PC-9 (cell line): ENCODE data around the gene MED13L. TPM values are rescaled to one million over a fixed set of nuclear protein-coding genes. Genes with fewer than 3 reads are reported as not detected.

Experiments
- BruUV-seq: library from RNA; stranded (reverse); fragments of 400-500 nt; replicated peaks from 2 replicates; lab custom pipeline; 2021; lab: Mats Ljungman, UMichigan
- CTCF ChIA-PET: fragments of 300-600 bp; sonication (Branson Sonifier 250); formaldehyde crosslinking; loops from one replicate; lab custom pipeline; 2022; ENCODE audit warnings: antibody characterized with exemption; lab: Charles Lee
- POLR2A ChIA-PET: fragments of 300-600 bp; sonication (Branson Sonifier 250); formaldehyde crosslinking; loops from one replicate; lab custom pipeline; 2022; ENCODE audit warnings: antibody characterized with exemption; ENCODE audit not compliant: unreplicated experiment; lab: Charles Lee
- DNase-seq, 2 experiments: peaks; one replicate each; pipeline versions ENCODE4 v3.0.0 to v3.0.0-alpha.2; 2015 to 2022; ENCODE audit warnings: mixed read lengths in 1 of 2
- H2AFZ ChIP-seq: fragments of 200-600 bp; sonication (generic); 2 replicates; pipeline ENCODE4 v1.8.1; 2017; ENCODE audit warnings: antibody characterized with exemption
- H3F3A ChIP-seq: fragments of 200-600 bp; sonication (generic); 2 replicates; pipeline ENCODE4 v1.8.1; 2017; ENCODE audit warnings: antibody characterized with exemption, mild to moderate bottlenecking, low read depth; ENCODE audit not compliant: insufficient read depth
- H3K27ac ChIP-seq: fragments of 200-600 bp; sonication (generic); 2 replicates; pipeline ENCODE4 v1.6.1; 2016; ENCODE audit warnings: mixed run types
- H3K27me3 ChIP-seq: fragments of 200-600 bp; sonication (generic); 2 replicates; pipeline ENCODE4 v1.6.1; 2016; ENCODE audit warnings: low read depth, mixed run types; ENCODE audit not compliant: insufficient read depth
- H3K36me3 ChIP-seq: fragments of 200-600 bp; sonication (generic); 2 replicates; pipeline ENCODE4 v1.6.1; 2016; ENCODE audit warnings: low read depth, mixed run types
- H3K4me1 ChIP-seq: fragments of 200-600 bp; sonication (generic); replicated peaks from 2 replicates; pipeline ENCODE4 v1.6.1; 2016; ENCODE audit warnings: mixed run types; ENCODE audit not compliant: insufficient read depth
- H3K4me2 ChIP-seq: fragments of 200-600 bp; sonication (generic); 2 replicates; pipeline ENCODE4 v1.6.1; 2017; ENCODE audit warnings: mixed run types
- H3K4me3 ChIP-seq: fragments of 200-600 bp; sonication (generic); 2 replicates; pipeline ENCODE4 v1.6.1; 2016; ENCODE audit warnings: mixed run types
- H3K79me2 ChIP-seq: fragments of 200-600 bp; sonication (generic); 2 replicates; pipeline ENCODE4 v1.6.1; 2017; ENCODE audit warnings: low read depth, mixed run types
- H3K9me2 ChIP-seq: fragments of 200-600 bp; sonication (generic); 2 replicates; pipeline ENCODE4 v1.8.1; 2017; ENCODE audit warnings: mild to moderate bottlenecking; ENCODE audit not compliant: insufficient read depth
- H3K9me3 ChIP-seq: fragments of 200-600 bp; sonication (generic); 2 replicates; pipeline ENCODE4 v1.8.1; 2016; ENCODE audit warnings: low read depth; ENCODE audit not compliant: insufficient read depth
- H4K20me1 ChIP-seq: fragments of 200-600 bp; sonication (generic); 2 replicates; pipeline ENCODE4 v1.8.1; 2017; ENCODE audit not compliant: insufficient read depth
- EZH2 ChIP-seq: fragments of 200-600 bp; sonication (generic); IDR thresholded peaks from 2 replicates; pipeline ENCODE4 v1.8.0; 2017; ENCODE audit warnings: antibody characterized with exemption, low read depth
- intact Hi-C: fragments of 100-400 bp; cut with micrococcal nuclease; formaldehyde crosslinking; loops from one replicate; pipeline ENCODE4 v1.10.0; 2022; ENCODE audit not compliant: unreplicated experiment
- total RNA-seq: library from RNA; stranded (reverse); gene quantifications from 2 replicates; pipeline ENCODE4 v1.2.3, GENCODE V29; 2021
- TF ChIP-seq, protein P1 (sequence below): fragments of 200-600 bp; sonication (generic); conservative IDR thresholded peaks from 2 replicates; pipeline ENCODE4 v1.6.1; 2017; ENCODE audit warnings: mixed run types, antibody characterized with exemption, mild to moderate bottlenecking, moderate library complexity

The MED13L gene
- total RNA-seq, 1 experiment from 2014 or later = 89.5 TPM

DNA sequence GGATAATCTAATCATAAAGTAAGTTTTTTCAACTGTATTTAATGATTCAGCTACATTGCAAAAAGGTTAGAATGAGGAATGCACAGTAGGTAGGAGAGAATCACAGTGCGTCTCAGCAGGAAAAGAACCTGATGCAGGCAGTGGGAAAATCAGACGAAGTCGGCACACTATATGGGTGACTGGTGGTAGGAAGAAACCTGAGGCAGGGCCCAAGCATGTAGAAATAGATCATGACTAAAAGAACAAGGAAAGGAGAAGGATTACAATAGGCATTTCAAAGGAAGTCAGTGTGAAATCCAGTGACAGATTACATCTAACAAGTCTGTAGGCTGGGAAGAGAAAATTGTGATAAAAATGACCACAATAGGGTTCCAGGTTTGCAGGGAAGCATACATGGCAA, 267.0 kb downstream of the MED13L start:
- BruUV-seq = no TSS peak
- Histone ChIP-seq H3K9me2 (no peaks in the 10 kb centered on the region), H3K4me3 (no peak overlapping the region), H3K9me3 (no peaks in the 10 kb centered on the region), H3K79me2 (no peaks in the 10 kb centered on the region), H2AFZ (no peak overlapping the region), H3K27me3 (no peaks in the 10 kb centered on the region), H3K36me3 (peaks cover 12% of the 10 kb centered on the region; the same call in 1 of the 2 replicates), H3F3A (no peaks in the 10 kb centered on the region), H3K27ac (no peak overlapping the region), H3K4me2 (no peak overlapping the region), H3K4me1 (no peaks in the 10 kb centered on the region), H4K20me1 (peaks cover 5% of the 10 kb centered on the region; the same call in 1 of the 2 replicates)
- intact Hi-C loops = loop anchor here (10.0 kb wide), 2 partner anchors 254 to 374 kb away; no protein-coding TSS in a partner anchor
- TF ChIP-seq, protein P1, sequence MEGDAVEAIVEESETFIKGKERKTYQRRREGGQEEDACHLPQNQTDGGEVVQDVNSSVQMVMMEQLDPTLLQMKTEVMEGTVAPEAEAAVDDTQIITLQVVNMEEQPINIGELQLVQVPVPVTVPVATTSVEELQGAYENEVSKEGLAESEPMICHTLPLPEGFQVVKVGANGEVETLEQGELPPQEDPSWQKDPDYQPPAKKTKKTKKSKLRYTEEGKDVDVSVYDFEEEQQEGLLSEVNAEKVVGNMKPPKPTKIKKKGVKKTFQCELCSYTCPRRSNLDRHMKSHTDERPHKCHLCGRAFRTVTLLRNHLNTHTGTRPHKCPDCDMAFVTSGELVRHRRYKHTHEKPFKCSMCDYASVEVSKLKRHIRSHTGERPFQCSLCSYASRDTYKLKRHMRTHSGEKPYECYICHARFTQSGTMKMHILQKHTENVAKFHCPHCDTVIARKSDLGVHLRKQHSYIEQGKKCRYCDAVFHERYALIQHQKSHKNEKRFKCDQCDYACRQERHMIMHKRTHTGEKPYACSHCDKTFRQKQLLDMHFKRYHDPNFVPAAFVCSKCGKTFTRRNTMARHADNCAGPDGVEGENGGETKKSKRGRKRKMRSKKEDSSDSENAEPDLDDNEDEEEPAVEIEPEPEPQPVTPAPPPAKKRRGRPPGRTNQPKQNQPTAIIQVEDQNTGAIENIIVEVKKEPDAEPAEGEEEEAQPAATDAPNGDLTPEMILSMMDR = no peak
- TF ChIP-seq EZH2 = no peak
- POLR2A ChIA-PET = interaction anchor here (0.7 kb wide), 1 partner anchor 587 kb away, joined by 5 read pairs; no protein-coding TSS in a partner anchor
- DNase-seq = no peak
- CTCF ChIA-PET = no interaction called here

DNA sequence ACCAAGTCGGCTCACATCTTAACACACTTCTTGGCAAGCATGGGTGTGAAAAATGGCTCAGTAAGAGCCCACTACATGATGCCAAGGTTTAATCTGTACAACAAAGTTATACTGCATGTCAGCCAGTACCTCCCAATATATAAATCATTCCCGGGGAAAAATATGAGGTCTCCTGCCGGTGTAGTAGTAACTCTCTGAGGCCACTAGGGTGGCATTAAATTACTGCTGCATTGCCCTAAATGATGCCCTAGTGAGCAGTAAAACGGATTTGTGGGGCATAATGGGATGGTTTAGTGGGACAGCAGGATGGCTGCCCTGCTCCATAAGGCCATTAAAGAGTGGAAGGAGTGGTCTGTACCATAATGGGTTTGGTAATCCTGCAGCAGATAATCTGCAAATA, 267.7 kb downstream of the MED13L start:
- intact Hi-C loops = loop anchor here (10.0 kb wide), 2 partner anchors 255 to 375 kb away; no protein-coding TSS in a partner anchor
- ChIA-PET CTCF (no interaction called here), POLR2A (interaction anchor here (0.7 kb wide), 1 partner anchor 588 kb away, joined by 5 read pairs; no protein-coding TSS in a partner anchor)

DNA sequence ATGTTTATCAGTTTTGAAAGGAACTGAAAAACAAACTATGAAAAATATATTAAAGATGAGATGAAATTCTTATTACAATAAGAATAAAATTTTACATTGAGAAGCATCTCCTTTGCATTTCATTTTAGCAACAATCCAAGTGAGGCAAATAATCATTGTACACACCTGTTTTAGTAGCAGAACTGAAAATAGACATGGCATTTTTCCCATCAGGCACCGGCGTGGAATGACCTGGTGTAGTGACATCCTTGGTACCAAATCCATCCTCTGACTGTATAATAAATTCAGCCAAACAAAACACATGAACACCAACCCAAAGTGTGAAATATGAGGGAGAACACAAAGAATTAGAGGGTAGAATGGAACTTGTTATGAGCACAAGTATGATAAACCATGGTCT, 271.4 kb downstream of the MED13L start:
- no peaks in the 10 kb centered on the region for H3K27me3 ChIP-seq
- no TSS peak for BruUV-seq
- intact Hi-C loops = no loop called here
- 0 out of 2 replicates have a peak, but pooled peaks cover 4% of the 10 kb centered on the region for H3F3A ChIP-seq
- no peak overlapping the region for H3K27ac ChIP-seq
- no peaks in the 10 kb centered on the region for H3K4me1 ChIP-seq
- no peaks in the 10 kb centered on the region for H3K9me3 ChIP-seq
- peaks cover 3% of the 10 kb centered on the region; the same call in 1 of the 2 replicates for H3K79me2 ChIP-seq
- H3K9me2 ChIP-seq = no peaks in the 10 kb centered on the region
- POLR2A ChIA-PET = no interaction called here
- DNase-seq = no peak
- H3K4me2 ChIP-seq = no peak overlapping the region
- H3K36me3 ChIP-seq = peaks cover 18% of the 10 kb centered on the region
- no peak overlapping the region for H3K4me3 ChIP-seq
- CTCF ChIA-PET = no interaction called here
- no peak overlapping the region for H2AFZ ChIP-seq
- no peak for TF ChIP-seq EZH2
- TF ChIP-seq, protein P1 = no peak
- peaks cover 15% of the 10 kb centered on the region; the same call in 1 of the 2 replicates for H4K20me1 ChIP-seq

More for the DNA sequence above, 267.7 kb downstream of the MED13L start:
- H3F3A ChIP-seq = no peaks in the 10 kb centered on the region
- H3K36me3 ChIP-seq = peaks cover 17% of the 10 kb centered on the region; the same call in 1 of the 2 replicates
- H3K4me1 ChIP-seq = no peaks in the 10 kb centered on the region
- no peak for DNase-seq
- H2AFZ ChIP-seq = no peak overlapping the region
- BruUV-seq = no TSS peak
- no peak overlapping the region for H3K4me2 ChIP-seq
- H3K79me2 ChIP-seq = no peaks in the 10 kb centered on the region
- H4K20me1 ChIP-seq = peaks cover 5% of the 10 kb centered on the region; the same call in 1 of the 2 replicates
- no peak overlapping the region for H3K4me3 ChIP-seq
- no peak for TF ChIP-seq EZH2
- TF ChIP-seq, protein P1 = peak; percentile 45; the same call in 1 of the 2 replicates
- H3K9me2 ChIP-seq = no peaks in the 10 kb centered on the region
- no peaks in the 10 kb centered on the region for H3K27me3 ChIP-seq
- no peaks in the 10 kb centered on the region for H3K9me3 ChIP-seq
- no peak overlapping the region for H3K27ac ChIP-seq
